IMR-90 (cell line): ENCODE data around the gene CSTB. TPM values are rescaled to one million over a fixed set of nuclear protein-coding genes. Genes with fewer than 3 reads are reported as not detected.

Experiments
- ATAC-seq: fragments of 200-7000 bp; cut with Tn5 transposase; 2 replicates; pipeline ENCODE4 v1.9.1; 2020; ENCODE audit warnings: low read depth, mild to moderate bottlenecking, moderate library complexity
- BruUV-seq: library from RNA; stranded (reverse); fragments of 400-500 nt; replicated peaks from 2 replicates; lab custom pipeline; 2021; lab: Mats Ljungman, UMichigan
- CTCF ChIA-PET: fragments of 300-600 bp; formaldehyde crosslinking; extraction: SDS; loops from one replicate; lab custom pipeline; 2021; ENCODE audit warnings: antibody characterized with exemption; lab: Yijun Ruan, JAX
- POLR2A ChIA-PET: fragments of 300-600 bp; sonication (Branson Sonifier 250); formaldehyde crosslinking; loops from one replicate; lab custom pipeline; 2022; ENCODE audit warnings: antibody characterized with exemption; ENCODE audit not compliant: unreplicated experiment; lab: Charles Lee
- DNase-seq: peaks from one replicate; pipeline ENCODE4 v3.0.0; 2013
- H2AFZ ChIP-seq: replicated peaks from 2 replicates; pipeline ENCODE3; 2013; ENCODE audit warnings: low read length, mild to moderate bottlenecking; ENCODE audit not compliant: poor library complexity
- H2AK5ac ChIP-seq: 2 replicates; pipeline ENCODE4 v1.6.1; 2013; ENCODE audit warnings: low read depth, low read length, inconsistent platforms
- H2AK9ac ChIP-seq: replicated peaks from 2 replicates; pipeline ENCODE3; 2013; ENCODE audit warnings: mild to moderate bottlenecking, low read depth, low read length, moderate library complexity; ENCODE audit not compliant: poor library complexity
- H2BK120ac ChIP-seq: 2 replicates; pipeline ENCODE4 v1.6.1; 2013; ENCODE audit warnings: low read depth, low read length, inconsistent platforms
- H2BK15ac ChIP-seq: 3 replicates; pipeline ENCODE4 v1.6.1; 2013; ENCODE audit warnings: low read depth, low read length, inconsistent platforms
- H2BK20ac ChIP-seq: 2 replicates; pipeline ENCODE4 v1.6.1; 2013; ENCODE audit warnings: low read depth, mild to moderate bottlenecking, inconsistent platforms, low read length, moderate library complexity
- H2BK5ac ChIP-seq: 2 replicates; pipeline ENCODE4 v1.6.1; 2013; ENCODE audit warnings: mild to moderate bottlenecking, low read depth, low read length, inconsistent platforms; ENCODE audit not compliant: poor library complexity, severe bottlenecking
- H3K14ac ChIP-seq: replicated peaks from 2 replicates; pipeline ENCODE4 v1.6.1; 2013; ENCODE audit warnings: low read depth, low read length, inconsistent platforms
- H3K18ac ChIP-seq: 2 replicates; pipeline ENCODE4 v1.6.1; 2013; ENCODE audit warnings: low read depth, low read length, control low read depth
- H3K23ac ChIP-seq: 2 replicates; pipeline ENCODE4 v1.6.1; 2013; ENCODE audit warnings: low read depth, low read length, inconsistent platforms
- H3K27ac ChIP-seq: 2 replicates; pipeline ENCODE4 v1.5.1; 2013; ENCODE audit warnings: mild to moderate bottlenecking, control low read depth, low read length; ENCODE audit not compliant: insufficient read depth
- H3K27me3 ChIP-seq: 2 replicates; pipeline ENCODE4 v1.6.1; 2013; ENCODE audit warnings: low read length; ENCODE audit not compliant: control insufficient read depth, insufficient read depth
- H3K36me3 ChIP-seq: 2 replicates; pipeline ENCODE4 v1.6.1; 2013; ENCODE audit warnings: low read length, mixed read lengths; ENCODE audit not compliant: control insufficient read depth, insufficient read depth
- H3K4ac ChIP-seq: 2 replicates; pipeline ENCODE4 v1.6.1; 2013; ENCODE audit warnings: low read depth, low read length, inconsistent platforms
- H3K4me1 ChIP-seq: 2 replicates; pipeline ENCODE4 v1.6.1; 2013; ENCODE audit warnings: low read length, mixed read lengths; ENCODE audit not compliant: control insufficient read depth, insufficient read depth
- H3K4me2 ChIP-seq: 2 replicates; pipeline ENCODE4 v1.6.1; 2013; ENCODE audit warnings: low read depth, mild to moderate bottlenecking, control low read depth, low read length, moderate library complexity
- H3K4me3 ChIP-seq: 2 replicates; pipeline ENCODE4 v1.5.1; 2013; ENCODE audit warnings: low read depth, mild to moderate bottlenecking, control low read depth, low read length, moderate library complexity; ENCODE audit not compliant: insufficient read depth
- H3K56ac ChIP-seq: 2 replicates; pipeline ENCODE4 v1.6.1; 2013; ENCODE audit warnings: low read length, inconsistent platforms; ENCODE audit not compliant: insufficient read depth; ENCODE audit errors: extremely low read depth
- H3K79me1 ChIP-seq, 2 experiments: 2 replicates each; pipeline ENCODE4 v1.6.1; 2013; ENCODE audit warnings: low read length in 2 of 2, inconsistent platforms in 1 of 2, low read depth in 1 of 2
- H3K9ac ChIP-seq: 2 replicates; pipeline ENCODE4 v1.6.1; 2013; ENCODE audit warnings: low read depth, low read length, control low read depth
- H3K9me1 ChIP-seq: 2 replicates; pipeline ENCODE4 v1.6.1; 2013; ENCODE audit warnings: low read length, inconsistent platforms; ENCODE audit not compliant: insufficient read depth
- H3K9me3 ChIP-seq: 2 replicates; pipeline ENCODE4 v1.6.1; 2013; ENCODE audit warnings: low read length; ENCODE audit not compliant: control insufficient read depth, insufficient read depth
- H4K20me1 ChIP-seq: 2 replicates; pipeline ENCODE4 v1.6.1; 2013; ENCODE audit warnings: low read length, inconsistent platforms; ENCODE audit not compliant: insufficient read depth
- H4K5ac ChIP-seq: 2 replicates; pipeline ENCODE4 v1.6.1; 2013; ENCODE audit warnings: mild to moderate bottlenecking, low read depth, low read length, control low read depth
- H4K8ac ChIP-seq, 2 experiments: 2 replicates each; pipeline ENCODE4 v1.6.1; 2013; ENCODE audit warnings: low read depth in 2 of 2, low read length in 2 of 2, control low read depth in 1 of 2, inconsistent platforms in 1 of 2
- H4K91ac ChIP-seq: 2 replicates; pipeline ENCODE4 v1.6.1; 2013; ENCODE audit warnings: low read depth, low read length, inconsistent platforms; ENCODE audit not compliant: insufficient read depth
- CEBPB ChIP-seq: IDR thresholded peaks from 2 replicates; pipeline ENCODE4 v1.6.1; 2012; ENCODE audit warnings: low read depth, low read length, improper control_type of control experiment
- MAZ ChIP-seq: IDR thresholded peaks from 2 replicates; pipeline ENCODE4 v1.6.1; 2012; ENCODE audit warnings: low read depth, mild to moderate bottlenecking, low read length, improper control_type of control experiment, moderate library complexity, borderline replicate concordance
- RCOR1 ChIP-seq: IDR thresholded peaks from 2 replicates; pipeline ENCODE4 v1.6.1; 2012; ENCODE audit warnings: mild to moderate bottlenecking, low read length, improper control_type of control experiment; ENCODE audit not compliant: insufficient replicate concordance
- SMC3 ChIP-seq: fragments of 150-350 bp; IDR thresholded peaks from 2 replicates; pipeline ENCODE4 v1.6.1; 2016; ENCODE audit warnings: low read depth, mild to moderate bottlenecking, antibody characterized with exemption, low read length, moderate library complexity
- WGBS, 2 experiments: methylation state at CpG; one replicate each; pipeline versions ENCODE4 v1.1.5 to v1.1.7; 2013; ENCODE audit warnings: missing lambda C conversion rate in 2 of 2; ENCODE audit not compliant: insufficient read length in 1 of 2; ENCODE audit errors: extremely low coverage in 2 of 2; 5-methylcytosine and 5-hydroxymethylcytosine counted together
- dilution Hi-C: fragments of 300-500 bp; cut with HindIII; formaldehyde crosslinking; loops from one replicate; pipeline ENCODE4 v1.14.3; 2018; ENCODE audit warnings: low sequenced_read_pairs; ENCODE audit not compliant: unreplicated experiment
- in situ Hi-C: fragments of 300-500 bp; cut with MboI; formaldehyde crosslinking; loops from 3 replicates; pipeline ENCODE4 v1.14.3; 2019; ENCODE audit warnings: low sequenced_read_pairs, inconsistent platforms, mixed read lengths
- intact Hi-C: fragments of 100-400 bp; cut with micrococcal nuclease; formaldehyde crosslinking; loops from 2 replicates; pipeline ENCODE4 v1.10.0; 2022
- polyA plus RNA-seq, 3 experiments: library from polyadenylated mRNA; depleted of rRNA; stranded (reverse); fragments of >200 nt; gene quantifications; 2 replicates each; pipeline ENCODE4 v1.2.3, GENCODE V29; 2012; ENCODE audit warnings: low replicate concordance in 1 of 3
- total RNA-seq: library from RNA; depleted of rRNA; stranded (reverse); fragments of >200 nt; gene quantifications from 2 replicates; pipeline ENCODE4 v1.2.3, GENCODE V29; 2012
- TF ChIP-seq, protein P1 (sequence below): fragments of 150-350 bp; IDR thresholded peaks from 2 replicates; pipeline ENCODE4 v1.6.1; 2017; ENCODE audit warnings: mild to moderate bottlenecking, antibody characterized with exemption, low read length, low read depth

The CSTB gene
- total and polyA plus RNA-seq, 2 of the 4 experiments (the other 2 are of a cell fraction), result 6.1 to 71.7 TPM

DNA sequence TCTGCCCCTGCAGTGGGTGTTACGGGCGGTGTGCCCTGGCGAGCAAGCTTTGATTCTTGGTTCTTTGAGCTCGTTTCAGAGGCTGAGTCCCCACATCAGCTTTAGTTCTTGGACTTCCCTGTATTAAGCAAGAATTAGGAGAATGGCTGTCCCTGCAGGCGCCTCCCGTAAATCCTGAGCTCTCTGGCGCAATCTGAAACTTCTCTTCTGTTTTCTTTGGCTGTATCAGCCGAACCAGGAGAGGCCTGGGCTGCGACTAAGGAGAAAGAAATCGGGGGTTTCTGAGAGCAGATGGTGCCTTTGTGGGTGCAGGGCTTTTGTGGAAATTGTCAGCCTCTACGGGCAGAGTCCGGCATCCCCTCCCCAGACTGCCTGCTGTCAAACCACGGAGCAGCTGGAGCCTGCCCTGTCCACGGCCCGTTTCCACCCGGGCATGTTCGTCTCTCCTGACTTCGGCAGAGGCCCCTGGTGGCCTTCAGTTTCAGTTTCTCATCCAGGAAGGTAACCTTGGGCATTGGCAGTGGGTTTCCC, 17.9 kb downstream of the CSTB start:
- Histone ChIP-seq H3K18ac (no peak overlapping the region), H3K56ac (no peak overlapping the region), H3K27me3 (no peaks in the 10 kb centered on the region), H2BK20ac (no peak overlapping the region), H3K36me3 (peaks cover 80% of the 10 kb centered on the region), H2AK9ac (no peak overlapping the region), H2BK5ac (no peak overlapping the region), H3K79me1 (peaks cover 5 to 11% of the 10 kb centered on the region in 2 experiments; a peak in 2 of 4 replicates), H2BK120ac (no peak overlapping the region), H3K4ac (no peak overlapping the region), H4K8ac (no peak overlapping the region), H3K4me2 (no peak overlapping the region), H2AFZ (no peak overlapping the region), H4K91ac (no peak overlapping the region), H4K5ac (no peak overlapping the region), H3K4me1 (peaks cover 6% of the 10 kb centered on the region; the same call in 1 of the 2 replicates), H3K23ac (no peak overlapping the region), H3K4me3 (no peak overlapping the region), H2BK15ac (no peak overlapping the region), H3K14ac (no peak overlapping the region), H3K9me1 (peaks cover 2% of the 10 kb centered on the region; the same call in 1 of the 2 replicates), H4K20me1 (peaks cover 4% of the 10 kb centered on the region; the same call in 1 of the 2 replicates), H3K27ac (peak overlapping the region; percentile 28; the same call in 1 of the 2 replicates), H2AK5ac (no peak overlapping the region), H3K9me3 (peaks cover 3% of the 10 kb centered on the region; the same call in 1 of the 2 replicates), H3K9ac (no peak overlapping the region; the same call in 1 of the 2 replicates)
- intact Hi-C loops (no loop called here), in situ Hi-C loops (no loop called here), dilution Hi-C loops (no loop called here)
- TSS peak; percentile 29 for BruUV-seq
- ATAC-seq (peak; percentile 69), DNase-seq (peak; percentile 70)
- WGBS, 2 experiments, result 84% methylated on average over 5 of the region's 18 CpGs; no CpG with 5 or more reads in 1 of the 2 experiments
- ChIA-PET POLR2A (no interaction called here), CTCF (no interaction called here)
- TF ChIP-seq CEBPB (peak; percentile 74), MAZ (no peak), RCOR1 (no peak), SMC3 (no peak)
- TF ChIP-seq, protein P1, sequence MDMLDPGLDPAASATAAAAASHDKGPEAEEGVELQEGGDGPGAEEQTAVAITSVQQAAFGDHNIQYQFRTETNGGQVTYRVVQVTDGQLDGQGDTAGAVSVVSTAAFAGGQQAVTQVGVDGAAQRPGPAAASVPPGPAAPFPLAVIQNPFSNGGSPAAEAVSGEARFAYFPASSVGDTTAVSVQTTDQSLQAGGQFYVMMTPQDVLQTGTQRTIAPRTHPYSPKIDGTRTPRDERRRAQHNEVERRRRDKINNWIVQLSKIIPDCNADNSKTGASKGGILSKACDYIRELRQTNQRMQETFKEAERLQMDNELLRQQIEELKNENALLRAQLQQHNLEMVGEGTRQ, result no peak
